ENCODE measurements around the gene BDKRB2.

Gene BDKRB2

GRCh38 chr14:96177766-96178375 is 26.8 kb upstream of the BDKRB2 start:
- no peak for DNase-seq

- no peak for DNase-seq
Observed at GRCh38 chr14:96178461-96179321, 25.9 kb upstream of the BDKRB2 start.

- no peak for DNase-seq
Observed at GRCh38 chr14:96180043-96180874, 24.4 kb upstream of the BDKRB2 start.

- DNase-seq = no peak
Observed at GRCh38 chr14:96181186-96182056, 23.2 kb upstream of the BDKRB2 start.

- no peak for DNase-seq
Observed at GRCh38 chr14:96182546-96182945, 22.1 kb upstream of the BDKRB2 start.

- no peak for DNase-seq
Observed at GRCh38 chr14:96184737-96185136, 19.9 kb upstream of the BDKRB2 start.

GRCh38 chr14:96187216-96188031 is 17.2 kb upstream of the BDKRB2 start:
- no peak for DNase-seq

GRCh38 chr14:96189281-96189711 is 15.3 kb upstream of the BDKRB2 start:
- DNase-seq = no peak

- DNase-seq = no peak
Observed at GRCh38 chr14:96191353-96191752, 13.3 kb upstream of the BDKRB2 start.

- DNase-seq = no peak
Observed at GRCh38 chr14:96191841-96192462, 12.7 kb upstream of the BDKRB2 start.

GRCh38 chr14:96192975-96193805 is 11.4 kb upstream of the BDKRB2 start:
- DNase-seq = no peak

- no peak for DNase-seq
Observed at GRCh38 chr14:96194262-96194656, 10.4 kb upstream of the BDKRB2 start.

GRCh38 chr14:96194657-96195431 is 9.8 kb upstream of the BDKRB2 start:
- no peak for DNase-seq

- DNase-seq = no peak
Observed at GRCh38 chr14:96195441-96196081, 9.1 kb upstream of the BDKRB2 start.

GRCh38 chr14:96197163-96197852 is 7.3 kb upstream of the BDKRB2 start:
- DNase-seq = no peak

GRCh38 chr14:96197969-96198368 is 6.7 kb upstream of the BDKRB2 start:
- no peak for DNase-seq

GRCh38 chr14:96198430-96199130 is 6.1 kb upstream of the BDKRB2 start:
- no peak for DNase-seq

Measured in activated gamma-delta T cell (primary cell).